HepG2 (cell line): ENCODE measurements around the gene ACADVL. TPM values are rescaled to one million over a fixed set of nuclear protein-coding genes. Genes with fewer than 3 reads are reported as not detected.

ENCODE experiments used
- ATAC-seq: fragments of 200-7000 bp; cut with Tn5 transposase; 3 replicates; pipeline ENCODE4 v1.9.1; 2020; ENCODE audit warnings: mild to moderate bottlenecking, moderate library complexity
- BruUV-seq: library from RNA; stranded (reverse); fragments of 400-500 nt; replicated peaks from 2 replicates; lab custom pipeline; 2021; lab: Mats Ljungman, UMichigan
- CTCF ChIA-PET: fragments of 300-600 bp; formaldehyde crosslinking; extraction: SDS; loops from one replicate; lab custom pipeline; 2021; ENCODE audit warnings: low total read pairs, inconsistent platforms, low intra/inter-chr PET ratio; lab: Yijun Ruan, JAX
- POLR2A ChIA-PET: fragments of 350-600 bp; sonication (Branson Sonifier 250); formaldehyde crosslinking; loops from one replicate; lab custom pipeline; 2020; ENCODE audit warnings: antibody characterized with exemption, inconsistent platforms; lab: Yijun Ruan, JAX
- DNase-seq: peaks from one replicate; pipeline ENCODE4 v3.0.0-alpha.2; 2015; ENCODE audit warnings: low spot score
- FAIRE-seq: peaks from 3 replicates; lab custom pipeline; 2011; peaks lifted over from hg19 to GRCh38; lab: Jason Lieb, UNC
- H2AFZ ChIP-seq: one replicate; pipeline ENCODE4 v1.6.1; 2011; ENCODE audit warnings: low read length, inconsistent platforms
- H3K27ac ChIP-seq: fragments of 300-600 bp; 3 replicates; pipeline ENCODE4 v1.8.0; 2011; ENCODE audit warnings: mixed run types, mild to moderate bottlenecking, mixed read lengths, low read length, inconsistent platforms; ENCODE audit not compliant: insufficient read depth; ENCODE audit errors: extremely low read length
- H3K27me3 ChIP-seq, 2 experiments: fragments of 200-600 bp in 1 of 2; 2 replicates in 1 of 2; 3 replicates in 1 of 2; pipeline versions ENCODE4 v1.6.0 to v1.8.0; 2011; ENCODE audit warnings: low read length in 2 of 2, mild to moderate bottlenecking in 2 of 2, moderate library complexity in 2 of 2, inconsistent platforms in 1 of 2; ENCODE audit not compliant: insufficient read depth in 2 of 2, control insufficient read depth in 1 of 2
- H3K36me3 ChIP-seq, 2 experiments: fragments of 200-600 bp in 1 of 2; replicated peaks in 1 of 2; 2 replicates in 1 of 2; 3 replicates in 1 of 2; pipeline versions ENCODE4 v1.5.1 to v1.8.0; 2011; ENCODE audit warnings: low read length in 2 of 2, inconsistent platforms in 1 of 2; ENCODE audit not compliant: insufficient read depth in 2 of 2, control insufficient read depth in 1 of 2
- H3K4me1 ChIP-seq: 2 replicates; pipeline ENCODE4 v1.5.1; 2012; ENCODE audit warnings: low read length, inconsistent platforms; ENCODE audit not compliant: insufficient read depth
- H3K4me2 ChIP-seq: 2 replicates; pipeline ENCODE4 v1.6.0; 2011; ENCODE audit warnings: low read depth, low read length, inconsistent platforms
- H3K4me3 ChIP-seq, 3 experiments: fragments of 200-600 bp in 1 of 3; sonication (generic), shearing (Covaris generic) in 1 of 3; replicated peaks in 1 of 3; 2 replicates each; pipeline ENCODE4 v1.5.1; 2011 to 2016; ENCODE audit warnings: low read length in 3 of 3, inconsistent platforms in 2 of 3, low read depth in 2 of 3, mild to moderate bottlenecking in 2 of 3, control low read depth in 1 of 3, mixed read lengths in 1 of 3; ENCODE audit not compliant: insufficient read depth in 1 of 3
- H3K79me2 ChIP-seq: one replicate; pipeline ENCODE4 v1.6.1; 2011; ENCODE audit warnings: low read length, inconsistent platforms; ENCODE audit not compliant: insufficient read depth
- H3K9ac ChIP-seq: 2 replicates; pipeline ENCODE4 v1.6.0; 2011; ENCODE audit warnings: mild to moderate bottlenecking, low read depth, low read length, inconsistent platforms; ENCODE audit not compliant: insufficient read depth
- H3K9me3 ChIP-seq: 2 replicates; pipeline ENCODE4 v1.5.1; 2012; ENCODE audit warnings: mild to moderate bottlenecking, low read length
- H4K20me1 ChIP-seq: 2 replicates; pipeline ENCODE4 v1.6.0; 2011; ENCODE audit warnings: inconsistent platforms, mild to moderate bottlenecking, low read length, moderate library complexity; ENCODE audit not compliant: insufficient read depth
- AGO2 ChIP-seq: fragments of 200-400 bp; formaldehyde crosslinking; optimal IDR thresholded peaks from 2 replicates; pipeline ENCODE3; 2017; ENCODE audit warnings: mild to moderate bottlenecking, low read depth, low read length, moderate library complexity
- BHLHE40 ChIP-seq: IDR thresholded peaks from 2 replicates; pipeline ENCODE4 v1.6.1; 2011; ENCODE audit warnings: low read length, improper control_type of control experiment
- CCDC6 ChIP-seq: sonication (generic); formaldehyde crosslinking; IDR thresholded peaks from 2 replicates; pipeline ENCODE4 v1.8.1; 2022; ENCODE audit warnings: mild to moderate bottlenecking, missing genetic modification reagents, moderate library complexity
- CREB1 ChIP-seq, 2 experiments: fragments of 450-650 bp in 1 of 2; IDR thresholded peaks; 2 replicates each; pipeline ENCODE4 v1.6.1; 2016 to 2017; ENCODE audit warnings: control low read depth in 1 of 2, mild to moderate bottlenecking in 1 of 2, missing compliant biosample characterization in 1 of 2, missing genetic modification characterization in 1 of 2
- FOXJ3 ChIP-seq: sonication (generic); formaldehyde crosslinking; IDR thresholded peaks from 2 replicates; pipeline ENCODE4 v1.4.0; 2020; ENCODE audit warnings: missing genetic modification reagents, mild to moderate bottlenecking, borderline replicate concordance
- HIC2 ChIP-seq: sonication (generic); formaldehyde crosslinking; IDR thresholded peaks from 2 replicates; pipeline ENCODE4 v1.9.0; 2022; ENCODE audit warnings: low read depth, missing genetic modification reagents
- MIER3 ChIP-seq: IDR thresholded peaks from 2 replicates; pipeline ENCODE4 v1.6.1; 2016; ENCODE audit warnings: missing compliant biosample characterization, borderline replicate concordance
- RXRB ChIP-seq: IDR thresholded peaks from 2 replicates; pipeline ENCODE4 v1.6.1; 2016; ENCODE audit warnings: borderline replicate concordance, missing genetic modification reagents, missing compliant biosample characterization
- SIN3A ChIP-seq: IDR thresholded peaks from 2 replicates; pipeline ENCODE4 v1.6.1; 2011; ENCODE audit warnings: low read depth, mild to moderate bottlenecking, control low read depth, low read length, borderline replicate concordance
- ZMYM3 ChIP-seq: sonication (generic); formaldehyde crosslinking; IDR thresholded peaks from 2 replicates; pipeline ENCODE4 v1.5.1; 2020; ENCODE audit warnings: mild to moderate bottlenecking, missing genetic modification reagents
- ZNF552 ChIP-seq: sonication (generic); formaldehyde crosslinking; IDR thresholded peaks from 2 replicates; pipeline ENCODE4 v1.9.0; 2022; ENCODE audit warnings: missing genetic modification reagents, mild to moderate bottlenecking, borderline replicate concordance
- ZNF816 ChIP-seq: sonication (generic); formaldehyde crosslinking; IDR thresholded peaks from 2 replicates; pipeline ENCODE4 v1.8.0; 2022; ENCODE audit warnings: missing genetic modification reagents, mild to moderate bottlenecking, borderline replicate concordance
- WGBS: methylation state at CpG from one replicate; pipeline ENCODE4 v1.1.6; 2017; ENCODE audit warnings: low lambda C conversion rate; 5-methylcytosine and 5-hydroxymethylcytosine counted together
- in situ Hi-C: cut with HindIII; loops from 2 replicates; pipeline ENCODE4 v1.10.0; 2017; ENCODE audit warnings: low pct_unique_long_range_greater_than_20kb; ENCODE audit not compliant: extremely low pct_ligation_motif_present
- intact Hi-C: fragments of 100-400 bp; cut with micrococcal nuclease; formaldehyde crosslinking; loops from one replicate; pipeline ENCODE4 v1.10.0; 2022; ENCODE audit not compliant: unreplicated experiment
- polyA plus RNA-seq, 8 experiments: library from polyadenylated mRNA; depleted of rRNA in 3 of 8; stranded (reverse) in 7 of 8; unstranded in 1 of 8; fragments of >200 nt; fragmentation: Illumina TruSeq in 4 of 8; extraction: Trizol in 4 of 8; gene quantifications; 2 replicates each; pipeline versions ENCODE4 v1.2.1 to v1.2.3, GENCODE V29; 2011 to 2016; ENCODE audit warnings: low read depth in 4 of 8, missing spikeins in 1 of 8, mixed read lengths in 1 of 8; ENCODE audit not compliant: insufficient read depth in 1 of 8
- total RNA-seq, 5 experiments: library from RNA; depleted of rRNA; stranded (reverse); fragments of >200 nt; fragmentation: Illumina TruSeq; extraction: Trizol; gene quantifications; 2 replicates each; pipeline ENCODE4 v1.2.3, GENCODE V29; 2016; ENCODE audit warnings: low read depth in 1 of 5

Gene ACADVL
- total and polyA plus RNA-seq, 2 of the 13 experiments (the other 11 are each of a cell fraction or from before 2014, with no cell fraction given) = 219 to 412 TPM

DNA sequence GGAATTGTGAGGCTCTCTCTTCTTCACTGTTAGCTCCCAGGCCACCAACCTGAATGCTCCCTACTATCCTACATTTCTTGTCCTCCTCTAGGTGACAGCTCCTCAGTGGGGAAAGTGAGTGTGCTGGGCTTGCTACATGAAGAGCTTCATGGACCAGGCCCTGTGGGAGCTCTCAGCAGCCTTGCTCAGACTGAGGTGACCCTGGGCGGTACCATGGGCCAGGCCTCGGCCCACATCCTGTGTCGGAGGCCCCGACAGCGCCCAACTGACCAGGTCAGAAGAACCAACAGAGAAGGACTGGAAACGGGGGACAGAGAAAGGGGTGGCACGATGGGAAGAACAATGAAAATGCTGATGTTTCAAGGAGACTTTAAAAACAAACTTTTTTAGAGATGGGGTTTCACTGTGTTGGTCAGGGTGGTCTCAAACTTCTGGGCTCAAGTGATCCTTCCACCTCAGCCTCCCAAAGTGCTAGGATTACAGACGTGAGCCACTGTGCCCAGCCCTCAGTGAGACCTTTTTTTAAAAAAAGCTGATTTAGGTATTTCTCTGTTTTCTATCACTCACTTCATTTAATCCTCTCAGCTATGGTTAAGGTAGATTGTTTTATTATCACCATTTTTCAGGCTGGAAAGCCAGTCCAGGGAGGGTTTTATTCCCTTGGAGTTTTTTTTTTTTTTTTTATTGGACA is 37.2 kb downstream of the ACADVL start:
- WGBS = 96% methylated on average over 8 of the region's 8 CpGs
- H3K9me3 ChIP-seq = no peaks in the 10 kb centered on the region
- no peak overlapping the region for H3K4me2 ChIP-seq
- no peak overlapping the region for H3K4me3 ChIP-seq
- no TSS peak for BruUV-seq
- H2AFZ ChIP-seq = no peak overlapping the region
- H3K9ac ChIP-seq = no peak overlapping the region
- in situ Hi-C loops = no loop called here
- ATAC-seq (no peak), DNase-seq (no peak), FAIRE-seq (no peak)
- POLR2A ChIA-PET = interaction anchor here (1.1 to 3.5 kb wide), 5 partner anchors 16 to 57 kb away, joined by 3 to 35 read pairs (median 3); partner anchors contain the start of genes DVL2, GABARAP, PHF23 and SLC2A4
- intact Hi-C loops = no loop called here
- no peaks in the 10 kb centered on the region for H4K20me1 ChIP-seq
- peaks cover 8 to 13% of the 10 kb centered on the region in 2 experiments; a peak in 4 of 5 replicates for H3K36me3 ChIP-seq
- peaks cover 0 to 2% of the 10 kb centered on the region in 2 experiments; a peak in 1 of 5 replicates for H3K27me3 ChIP-seq
- peaks cover 14% of the 10 kb centered on the region for H3K79me2 ChIP-seq
- H3K4me1 ChIP-seq = peaks cover 52% of the 10 kb centered on the region
- TF ChIP-seq MIER3 (CRISPR knock-in tag) (no peak), AGO2 (peak; percentile 51)
- TF ChIP-seq, all 625 proteins: peak for 1
- peak overlapping the region; percentile 3 for H3K27ac ChIP-seq
- CTCF ChIA-PET = no interaction called here

DNA sequence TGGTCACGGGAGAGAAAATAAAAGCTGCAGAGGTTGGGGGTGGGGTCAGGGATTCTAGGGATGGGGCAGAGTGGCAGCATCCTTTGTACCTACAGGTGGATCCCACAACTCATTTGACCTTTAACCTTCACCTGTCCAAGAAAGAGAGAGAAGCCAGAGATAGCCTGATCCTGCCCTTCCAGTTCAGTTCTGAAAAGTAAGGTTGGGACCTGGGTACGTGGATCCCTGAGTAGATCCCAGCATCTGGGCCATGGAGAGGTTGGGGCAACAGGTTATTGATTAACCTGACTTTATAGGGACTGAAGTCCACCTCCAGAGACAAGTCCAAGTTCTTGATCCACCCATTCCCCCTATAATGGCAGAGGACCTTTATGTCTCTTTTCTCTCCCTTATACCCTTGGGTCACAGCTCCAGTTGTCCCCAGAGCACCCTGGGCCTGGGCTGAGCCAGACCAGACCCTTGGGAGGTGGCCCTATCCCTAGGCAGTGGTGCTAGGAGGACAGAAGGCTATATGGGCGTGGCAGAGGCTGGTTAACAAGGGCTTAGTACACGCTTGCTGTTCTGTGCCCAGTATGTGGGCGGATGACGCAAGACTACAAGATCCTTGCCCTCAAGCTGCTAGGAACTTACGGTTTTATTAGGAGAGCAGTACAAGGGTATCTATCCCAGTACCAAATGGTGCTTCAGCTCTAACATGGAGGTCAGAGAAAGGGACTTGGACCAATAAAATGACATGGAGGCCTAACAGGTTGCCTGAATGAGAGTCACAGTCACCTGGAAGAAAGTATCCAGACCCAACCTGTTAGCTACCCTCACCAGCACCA is 39.2 kb downstream of the ACADVL start:
- peak; percentile 83 for ATAC-seq
- H3K9ac ChIP-seq = peak overlapping the region; percentile 43
- TF ChIP-seq ZNF552 (CRISPR knock-in tag) = no peak
- TF ChIP-seq SIN3A = 0 out of 2 replicates have a peak, but pooled peaks have one; percentile 48
- TF ChIP-seq ZMYM3 (CRISPR knock-in tag) = no peak
- TF ChIP-seq CREB1 (IDR thresholded peaks at IDR 0.05) = no peak
- TF ChIP-seq CREB1 (CRISPR knock-in tag; IDR thresholded peaks at IDR 0.05) = peak; percentile 81
- TF ChIP-seq ZNF816 = no peak
- TF ChIP-seq FOXJ3 (CRISPR knock-in tag) = no peak
- TF ChIP-seq CCDC6 (CRISPR knock-in tag) = peak; percentile 56; the same call in 1 of the 2 replicates
- peak; percentile 72 for TF ChIP-seq HIC2 (CRISPR knock-in tag)
- peak; percentile 48; the same call in 1 of the 2 replicates for TF ChIP-seq RXRB (CRISPR knock-in tag)
- 0 out of 2 replicates have a peak, but pooled peaks have one; percentile 21 for TF ChIP-seq BHLHE40

More for the DNA sequence above, 39.2 kb downstream of the ACADVL start:
- H3K27ac ChIP-seq = peak overlapping the region; percentile 70
- H3K4me1 ChIP-seq = peaks cover 53% of the 10 kb centered on the region
- POLR2A ChIA-PET = interaction anchor here (0.6 to 3.5 kb wide), 12 partner anchors 8 to 368 kb away, joined by 3 to 35 read pairs (median 4); partner anchors contain the start of genes DVL2, GABARAP, NEURL4 and PHF23
- FAIRE-seq (peak; percentile 93), DNase-seq (peak; percentile 78)
- no peaks in the 10 kb centered on the region for H3K9me3 ChIP-seq
- peak overlapping the region in 2 of 3 experiments; percentile 1 to 50; a peak in 3 of 6 replicates for H3K4me3 ChIP-seq
- peaks cover 3% of the 10 kb centered on the region for H3K79me2 ChIP-seq
- H3K36me3 ChIP-seq = peaks cover 8 to 13% of the 10 kb centered on the region in 2 experiments; a peak in 4 of 5 replicates
- in situ Hi-C loops (no loop called here), intact Hi-C loops (no loop called here)
- H3K27me3 ChIP-seq = no peaks in the 10 kb centered on the region
- CTCF ChIA-PET = no interaction called here
- BruUV-seq = TSS peak; percentile 95
- no peaks in the 10 kb centered on the region for H4K20me1 ChIP-seq
- no peak overlapping the region for H2AFZ ChIP-seq
- 8% methylated on average over 5 of the region's 7 CpGs for WGBS
- H3K4me2 ChIP-seq = peak overlapping the region; percentile 77
